ENCODE results near the gene SERP2.

DNA sequence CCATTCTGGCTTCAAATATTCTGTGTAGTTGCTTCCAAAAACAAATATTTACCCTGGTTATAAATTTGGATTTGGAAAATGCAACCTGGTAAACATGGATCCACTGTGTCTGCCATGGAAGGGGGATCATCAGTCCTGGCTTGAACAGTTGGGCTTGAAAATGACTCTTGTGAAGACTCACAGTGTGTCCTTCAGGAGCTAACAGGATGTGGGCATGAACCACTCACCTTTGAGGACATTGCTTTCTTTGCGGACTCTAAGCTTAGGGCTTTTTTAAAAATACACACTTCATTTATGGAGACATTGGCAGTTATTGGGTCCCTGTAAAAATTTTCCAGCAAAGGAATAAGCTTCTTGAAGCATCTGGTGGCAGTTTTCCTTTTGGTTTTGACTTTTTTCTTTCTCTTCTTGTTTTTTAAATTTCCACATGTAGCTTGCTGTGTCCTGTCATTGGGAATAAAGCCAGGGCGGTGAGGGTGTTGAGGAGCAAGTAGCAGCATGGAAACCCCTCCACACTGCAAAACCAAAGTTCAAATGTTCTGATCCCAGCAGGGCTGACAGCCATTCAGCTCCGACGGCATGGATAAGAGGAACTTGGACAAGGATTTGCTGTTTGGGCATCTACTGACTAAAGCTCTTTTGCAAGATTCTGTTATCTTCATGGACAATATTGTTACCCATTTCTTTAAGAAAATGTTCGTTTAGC is 39.5 kb upstream of the SERP2 start:
- TF ChIP-seq CTCF (IDR thresholded peaks at IDR 0.05) (no peak), POLR2AphosphoS5 (IDR thresholded peaks at IDR 0.05) (no peak)

All from esophagus muscularis mucosa (tissue), 3 donors.